Cardiac fibroblast (primary cell): Measurements from ENCODE around the gene DLGAP4.

Experiments used
- DNase-seq, 2 donors: peaks; one replicate each; pipeline versions ENCODE4 v3.0.0 to v3.0.0-alpha.2; 2010; ENCODE audit warnings: low read depth in 2 of 2
- H3K4me3 ChIP-seq, 2 donors: replicated peaks in 1 of 2; 1 replicate in 1 of 2; 2 replicates in 1 of 2; pipeline ENCODE4 v1.5.1; 2011; ENCODE audit warnings: low read depth in 2 of 2, low read length in 2 of 2, mild to moderate bottlenecking in 2 of 2, moderate library complexity in 1 of 2
- CTCF ChIP-seq: IDR thresholded peaks from one replicate; pipeline ENCODE4 v1.5.1; 2011; ENCODE audit warnings: low read depth, mild to moderate bottlenecking, low read length, inconsistent platforms

Gene DLGAP4

GRCh38 chr20:36408219-36408618 lies 102.1 kb downstream of the DLGAP4 start:
- TF ChIP-seq CTCF = no peak
- peak; percentile 62 to 68 for DNase-seq
- no peak overlapping the region for H3K4me3 ChIP-seq

GRCh38 chr20:36411861-36412454 lies 105.8 kb downstream of the DLGAP4 start:
- no peak for TF ChIP-seq CTCF
- DNase-seq = no peak

GRCh38 chr20:36415475-36416002 lies 109.4 kb downstream of the DLGAP4 start:
- DNase-seq = no peak
- no peak for TF ChIP-seq CTCF

More at GRCh38 chr20:36411861-36412454, 105.8 kb downstream of the DLGAP4 start:
- H3K4me3 ChIP-seq = no peak overlapping the region

GRCh38 chr20:36418711-36419110 lies 112.6 kb downstream of the DLGAP4 start:
- no peak overlapping the region for H3K4me3 ChIP-seq
- TF ChIP-seq CTCF = no peak
- DNase-seq = no peak

More at GRCh38 chr20:36415475-36416002, 109.4 kb downstream of the DLGAP4 start:
- H3K4me3 ChIP-seq = no peak overlapping the region

- no peak for TF ChIP-seq CTCF
- DNase-seq = no peak
- H3K4me3 ChIP-seq = no peak overlapping the region
Measured at GRCh38 chr20:36421641-36422040, 115.5 kb downstream of the DLGAP4 start.

- TF ChIP-seq CTCF = no peak
- no peak overlapping the region for H3K4me3 ChIP-seq
- DNase-seq = no peak
Measured at GRCh38 chr20:36424314-36424713, 118.2 kb downstream of the DLGAP4 start.

GRCh38 chr20:36425166-36425565 lies 119.0 kb downstream of the DLGAP4 start:
- no peak for DNase-seq
- no peak for TF ChIP-seq CTCF
- no peak overlapping the region for H3K4me3 ChIP-seq
